Measurements from ENCODE around the gene MYO3B. TPM values are rescaled to one million over a fixed set of nuclear protein-coding genes. Genes with fewer than 3 reads are reported as not detected.

MYO3B gene
- total RNA-seq, 1 donor from 2014 or later: not detected

DNA sequence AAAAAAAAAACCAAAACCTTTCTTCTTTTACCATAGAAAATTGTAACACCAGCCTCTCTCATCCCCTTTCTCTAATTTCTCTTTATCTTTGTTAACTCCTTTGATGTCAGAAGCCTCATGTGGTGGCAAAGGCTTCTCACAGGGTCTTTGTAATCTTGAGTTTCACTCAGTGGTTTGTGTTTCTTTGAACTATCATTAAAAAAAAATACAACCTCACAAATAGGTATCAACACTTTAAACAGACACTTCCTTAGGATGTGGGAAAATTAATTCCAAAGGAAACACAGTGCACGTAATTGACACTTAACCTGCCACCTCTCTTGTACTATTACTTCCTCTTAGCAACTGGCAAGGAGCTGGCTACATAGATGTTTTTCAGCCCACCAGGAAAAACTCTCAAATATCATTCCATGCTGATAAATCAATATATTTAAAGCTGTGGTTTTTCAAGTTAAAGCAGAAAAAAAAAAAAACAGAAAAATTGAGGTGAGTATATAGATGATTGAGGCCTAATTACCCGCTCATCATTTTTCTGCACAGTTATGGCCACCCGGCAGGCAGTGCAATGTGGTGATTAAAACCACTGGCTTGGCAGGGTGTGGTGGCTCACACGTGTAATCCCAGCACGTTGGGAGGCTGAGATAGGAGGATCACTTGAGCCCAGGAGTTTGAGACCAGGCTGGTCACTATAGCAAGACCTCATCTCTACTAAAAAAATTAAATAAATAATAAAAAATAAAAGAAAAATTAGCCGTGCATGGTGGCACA, 193.5 kb downstream of the MYO3B start:
- DNase-seq (no peak), ATAC-seq (ENCODE audit: low read depth) (no peak)
- no peak overlapping the region for H3K27ac Mint-ChIP-seq
- ChIA-PET CTCF (no interaction called here), POLR2A (no interaction called here)
- H3K9me3 Mint-ChIP-seq: no peaks in the 10 kb centered on the region
- TF ChIP-seq, protein P1, sequence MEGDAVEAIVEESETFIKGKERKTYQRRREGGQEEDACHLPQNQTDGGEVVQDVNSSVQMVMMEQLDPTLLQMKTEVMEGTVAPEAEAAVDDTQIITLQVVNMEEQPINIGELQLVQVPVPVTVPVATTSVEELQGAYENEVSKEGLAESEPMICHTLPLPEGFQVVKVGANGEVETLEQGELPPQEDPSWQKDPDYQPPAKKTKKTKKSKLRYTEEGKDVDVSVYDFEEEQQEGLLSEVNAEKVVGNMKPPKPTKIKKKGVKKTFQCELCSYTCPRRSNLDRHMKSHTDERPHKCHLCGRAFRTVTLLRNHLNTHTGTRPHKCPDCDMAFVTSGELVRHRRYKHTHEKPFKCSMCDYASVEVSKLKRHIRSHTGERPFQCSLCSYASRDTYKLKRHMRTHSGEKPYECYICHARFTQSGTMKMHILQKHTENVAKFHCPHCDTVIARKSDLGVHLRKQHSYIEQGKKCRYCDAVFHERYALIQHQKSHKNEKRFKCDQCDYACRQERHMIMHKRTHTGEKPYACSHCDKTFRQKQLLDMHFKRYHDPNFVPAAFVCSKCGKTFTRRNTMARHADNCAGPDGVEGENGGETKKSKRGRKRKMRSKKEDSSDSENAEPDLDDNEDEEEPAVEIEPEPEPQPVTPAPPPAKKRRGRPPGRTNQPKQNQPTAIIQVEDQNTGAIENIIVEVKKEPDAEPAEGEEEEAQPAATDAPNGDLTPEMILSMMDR (IDR thresholded peaks at IDR 0.05): no peak
- intact Hi-C loops (cut with micrococcal nuclease): no loop called here
- no peak overlapping the region for H3K4me3 Mint-ChIP-seq
- peaks cover 1% of the 10 kb centered on the region for H3K4me1 Mint-ChIP-seq
- peaks cover 18% of the 10 kb centered on the region for H3K27me3 Mint-ChIP-seq
- no peaks in the 10 kb centered on the region for H3K36me3 Mint-ChIP-seq (ENCODE audit: low read depth)

DNA sequence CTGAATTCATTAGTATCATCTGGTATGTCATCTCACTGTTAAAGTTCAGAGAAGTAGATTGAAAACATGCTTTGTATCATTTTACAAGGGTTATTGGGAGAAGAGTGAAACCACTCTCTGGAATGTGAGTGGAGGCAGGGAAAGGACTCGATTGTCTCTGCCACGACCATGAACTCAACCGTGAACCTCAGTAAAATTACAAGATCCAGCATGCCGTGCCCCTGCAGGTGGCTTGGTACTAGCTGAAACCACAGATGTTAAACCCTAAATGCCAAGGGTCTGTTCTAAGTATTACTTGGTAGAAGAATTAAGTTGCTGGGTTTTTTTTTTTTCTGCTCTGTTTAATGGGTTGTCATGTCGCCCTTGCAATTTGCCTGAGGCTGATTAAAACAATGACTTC, 197.2 kb downstream of the MYO3B start:
- TF ChIP-seq, protein P1 (IDR thresholded peaks at IDR 0.05): no peak
- H3K36me3 Mint-ChIP-seq (ENCODE audit: low read depth): no peaks in the 10 kb centered on the region
- ATAC-seq (ENCODE audit: low read depth): no peak
- peaks cover 13% of the 10 kb centered on the region for H3K27me3 Mint-ChIP-seq
- H3K4me1 Mint-ChIP-seq: peaks cover 1% of the 10 kb centered on the region
- ChIA-PET POLR2A (no interaction called here), CTCF (no interaction called here)
- H3K4me3 Mint-ChIP-seq: no peak overlapping the region
- intact Hi-C loops (cut with micrococcal nuclease): no loop called here
- H3K9me3 Mint-ChIP-seq: no peaks in the 10 kb centered on the region
- H3K27ac Mint-ChIP-seq: no peak overlapping the region
- DNase-seq: no peak

DNA sequence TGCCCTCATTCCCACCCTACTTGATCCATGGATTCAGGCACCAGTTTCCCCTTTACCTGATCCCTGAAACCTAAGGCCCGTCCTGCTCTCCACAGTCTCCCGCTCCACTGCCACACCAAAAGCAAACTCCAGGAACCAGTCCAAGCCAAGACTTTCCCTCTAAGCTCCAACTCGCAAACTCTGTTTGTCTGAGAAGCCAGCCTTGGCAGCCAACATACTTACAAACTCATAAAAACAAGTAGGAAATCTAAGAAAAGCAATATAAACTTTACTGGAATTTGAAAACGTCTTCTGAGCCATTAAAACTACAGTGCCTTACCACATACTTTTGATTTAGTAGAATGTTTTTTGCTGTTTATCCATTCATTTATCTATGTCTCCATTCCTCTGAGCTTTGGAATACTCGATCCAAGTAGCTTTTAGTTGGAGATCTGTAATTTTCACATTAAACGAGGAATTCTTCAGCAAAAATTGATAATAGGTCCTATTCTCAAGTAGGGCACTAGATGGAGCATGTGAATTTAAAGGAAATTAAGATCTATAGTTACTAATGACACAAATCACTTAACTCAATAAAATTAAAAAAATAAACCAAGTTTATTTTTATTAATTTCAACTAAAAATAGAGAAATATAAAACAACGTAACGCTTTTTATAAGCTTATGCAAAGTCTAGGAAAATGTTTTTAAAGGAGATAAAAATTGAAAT, 199.7 kb downstream of the MYO3B start:
- ATAC-seq (ENCODE audit: low read depth) (no peak), DNase-seq (no peak)
- Mint-ChIP-seq H3K27ac (no peak overlapping the region), H3K4me3 (no peak overlapping the region), H3K36me3 (ENCODE audit: low read depth) (no peaks in the 10 kb centered on the region), H3K27me3 (peaks cover 12% of the 10 kb centered on the region), H3K9me3 (no peaks in the 10 kb centered on the region), H3K4me1 (no peaks in the 10 kb centered on the region)
- TF ChIP-seq, protein P1 (IDR thresholded peaks at IDR 0.05): no peak
- ChIA-PET POLR2A (no interaction called here), CTCF (no interaction called here)
- intact Hi-C loops (cut with micrococcal nuclease): no loop called here

DNA sequence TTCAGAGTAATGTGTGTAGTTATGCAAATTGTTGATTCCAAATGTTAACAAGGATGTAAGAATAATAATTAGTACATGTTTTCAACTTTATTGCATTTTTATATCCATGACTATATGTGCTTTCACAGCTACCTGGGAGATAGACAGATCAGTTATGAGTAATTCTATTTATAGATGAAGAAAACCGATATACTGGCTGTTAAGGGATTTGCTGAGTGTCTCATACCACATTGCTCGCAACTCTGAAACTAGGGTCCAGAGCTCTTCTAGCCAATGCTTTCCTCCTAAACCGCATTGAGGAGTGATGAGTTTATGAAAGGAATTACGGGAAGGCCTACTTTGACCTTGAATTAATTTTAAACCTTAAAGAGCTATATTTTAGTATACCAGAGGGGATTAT, 202.3 kb downstream of the MYO3B start:
- Mint-ChIP-seq H3K27me3 (peaks cover 10% of the 10 kb centered on the region), H3K36me3 (ENCODE audit: low read depth) (no peaks in the 10 kb centered on the region), H3K27ac (no peak overlapping the region), H3K4me3 (no peak overlapping the region), H3K9me3 (no peaks in the 10 kb centered on the region), H3K4me1 (no peaks in the 10 kb centered on the region)
- TF ChIP-seq, protein P1 (IDR thresholded peaks at IDR 0.05): no peak
- DNase-seq: no peak
- POLR2A ChIA-PET: no interaction called here
- CTCF ChIA-PET: interaction anchor here (0.7 to 1.1 kb wide), 2 partner anchors 10 to 16 kb away, joined by 3 to 5 read pairs; no protein-coding TSS in a partner anchor
- intact Hi-C loops (cut with micrococcal nuclease): no loop called here
- ATAC-seq (ENCODE audit: low read depth): no peak

DNA sequence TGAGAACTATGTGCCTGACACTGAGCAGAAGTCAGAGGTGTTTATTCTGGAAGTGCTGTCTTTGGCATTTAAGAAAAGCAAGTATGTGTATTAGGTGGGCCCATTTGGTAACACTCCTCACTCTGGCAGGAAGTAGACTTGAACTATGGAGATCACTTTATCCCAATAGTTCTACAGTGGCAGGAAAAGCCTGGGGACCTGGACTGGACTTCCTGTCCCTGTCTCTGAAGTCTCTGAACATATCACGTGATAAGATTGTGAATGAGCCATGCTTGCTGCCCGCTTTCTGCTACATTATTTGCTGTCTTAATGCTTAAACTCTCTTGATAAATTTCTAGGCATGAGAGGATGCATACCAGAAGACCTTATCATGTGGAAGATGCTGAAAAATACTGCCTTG, 203.7 kb downstream of the MYO3B start:
- TF ChIP-seq, protein P1 (IDR thresholded peaks at IDR 0.05): no peak
- Mint-ChIP-seq H3K27me3 (peaks cover 13% of the 10 kb centered on the region), H3K27ac (no peak overlapping the region), H3K36me3 (ENCODE audit: low read depth) (no peaks in the 10 kb centered on the region), H3K9me3 (no peaks in the 10 kb centered on the region), H3K4me1 (no peaks in the 10 kb centered on the region), H3K4me3 (no peak overlapping the region)
- ATAC-seq (ENCODE audit: low read depth): no peak
- intact Hi-C loops (cut with micrococcal nuclease): no loop called here
- ChIA-PET CTCF (interaction anchor here (0.9 kb wide), 1 partner anchor 18 kb away, joined by 3 read pairs; no protein-coding TSS in a partner anchor), POLR2A (no interaction called here)
- DNase-seq: no peak

Data from activated B cell treated with CpG ODN at 0.5 μM for 24 hours (primary cell).